NCI-H748 (cell line): ENCODE results near the gene HECW1.
"Not testable (repeated sequence)": the region's sequence is repeated elsewhere in the genome, so short reads cannot be mapped to it uniquely, and the experiment has no call there.

Source experiments
- DNase-seq: peaks from one replicate; lab custom pipeline; 2025; ENCODE audit not compliant: unreplicated experiment; lab: John Stamatoyannopoulos, UW

Gene HECW1

DNA sequence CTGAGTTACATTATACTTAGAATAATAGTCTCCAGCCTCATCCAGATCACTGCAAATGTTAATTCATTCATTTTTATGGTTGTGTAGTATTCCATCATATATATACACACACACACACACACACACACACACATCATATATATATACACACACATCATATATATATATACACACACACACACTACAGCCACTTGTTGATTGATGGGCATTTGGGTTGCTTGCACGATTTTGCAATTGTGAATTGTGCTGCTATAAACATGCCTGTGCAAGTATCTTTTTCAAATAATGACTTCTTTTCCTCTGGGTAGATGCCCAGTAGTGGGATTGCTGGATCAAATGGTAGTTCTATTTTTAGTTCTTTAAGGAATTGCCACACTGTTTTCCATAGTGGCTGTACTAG lies 233.2 kb downstream of the HECW1 start:
- DNase-seq = not testable (repeated sequence)

DNA sequence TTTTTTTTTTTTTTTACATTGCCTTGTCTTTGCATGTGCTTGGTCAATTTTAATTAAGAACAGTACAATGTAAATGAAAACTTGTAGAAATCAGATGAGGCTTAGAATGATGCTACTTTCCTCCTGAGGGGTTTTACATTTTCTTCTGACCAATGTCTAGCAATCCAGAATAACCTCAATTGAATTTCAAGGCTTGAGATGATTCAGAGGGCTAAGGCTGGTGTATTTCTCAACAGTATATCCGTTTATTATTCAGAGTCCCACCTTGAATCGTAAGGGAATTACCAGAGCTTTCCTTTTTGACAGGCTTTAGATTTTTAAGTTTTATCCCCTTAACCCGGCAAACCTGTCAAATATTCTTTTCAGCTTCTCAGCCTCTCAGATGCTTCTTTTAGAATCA lies 239.2 kb downstream of the HECW1 start:
- DNase-seq = no peak

DNA sequence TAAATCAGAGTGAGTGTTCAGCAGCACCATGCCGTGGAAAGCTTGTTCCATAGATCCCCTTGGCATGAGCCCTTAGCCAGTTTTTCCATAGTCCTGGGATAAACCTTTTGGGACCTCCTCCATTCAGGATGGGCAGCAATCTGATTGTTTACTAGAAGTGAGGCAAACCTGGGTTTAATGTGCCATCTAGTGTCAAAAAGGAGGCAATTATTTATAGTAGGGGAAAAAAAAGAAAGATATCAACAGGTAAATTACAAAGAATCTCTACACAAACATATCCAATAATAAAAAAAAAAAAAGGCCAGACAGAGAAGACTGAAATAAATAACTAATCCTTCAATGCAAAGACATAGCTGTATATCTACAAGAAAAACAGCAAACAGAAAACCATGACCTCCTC lies 241.5 kb downstream of the HECW1 start:
- DNase-seq = no peak

DNA sequence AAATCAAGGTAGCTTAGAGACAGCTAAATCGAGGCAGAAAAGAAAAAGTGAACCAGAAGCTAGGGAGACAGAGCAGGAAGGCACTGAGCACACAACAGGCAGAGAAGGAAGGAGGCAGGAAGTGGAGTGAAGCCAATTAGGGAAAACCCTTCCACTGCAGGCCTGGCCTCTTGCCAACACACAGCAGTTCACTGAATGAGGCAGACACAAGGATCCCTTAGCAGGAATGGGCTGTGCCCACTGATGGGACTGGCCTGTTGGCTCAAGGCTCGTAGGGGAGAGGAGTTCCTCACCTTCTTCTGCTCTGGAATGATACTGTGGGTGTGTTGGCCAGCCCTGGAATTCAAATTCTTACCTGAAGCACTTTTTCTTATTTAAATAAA lies 250.2 kb downstream of the HECW1 start:
- DNase-seq = peak; percentile 83

DNA sequence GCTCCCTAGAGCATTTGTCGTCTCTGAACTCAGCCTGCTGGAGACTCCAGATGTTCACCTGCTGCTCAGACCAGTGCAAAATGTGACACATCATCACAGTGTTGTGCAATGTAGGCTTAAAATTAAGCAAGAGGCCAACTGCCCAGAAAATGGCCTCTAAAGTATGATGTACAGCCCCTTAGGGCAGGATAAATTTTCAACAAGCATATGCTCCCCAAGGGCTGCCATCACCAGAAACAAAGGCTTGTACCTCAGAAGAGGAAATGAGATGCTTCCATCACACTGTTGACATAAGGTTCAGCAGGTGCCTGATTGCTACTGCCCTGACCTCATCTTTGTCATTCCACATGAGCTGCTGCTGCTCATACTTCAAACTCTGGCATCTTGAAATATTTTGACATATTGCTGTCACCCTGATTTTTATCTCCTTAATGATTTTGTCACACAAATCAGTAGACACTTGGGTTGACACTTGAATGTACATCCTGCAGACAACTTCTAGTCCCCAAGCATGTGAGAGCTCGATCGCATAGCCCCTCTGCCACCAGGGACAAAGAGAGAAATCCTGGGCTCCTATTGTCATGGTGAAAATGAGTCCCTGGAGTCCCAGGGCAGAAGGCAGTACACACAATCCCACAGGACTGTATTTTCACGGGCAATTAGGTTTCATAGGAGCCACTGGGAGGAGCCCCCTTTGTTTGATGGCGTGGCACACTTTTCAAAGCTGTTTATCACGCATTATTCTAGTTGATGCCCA lies 250.8 kb downstream of the HECW1 start:
- DNase-seq = peak; percentile 72

DNA sequence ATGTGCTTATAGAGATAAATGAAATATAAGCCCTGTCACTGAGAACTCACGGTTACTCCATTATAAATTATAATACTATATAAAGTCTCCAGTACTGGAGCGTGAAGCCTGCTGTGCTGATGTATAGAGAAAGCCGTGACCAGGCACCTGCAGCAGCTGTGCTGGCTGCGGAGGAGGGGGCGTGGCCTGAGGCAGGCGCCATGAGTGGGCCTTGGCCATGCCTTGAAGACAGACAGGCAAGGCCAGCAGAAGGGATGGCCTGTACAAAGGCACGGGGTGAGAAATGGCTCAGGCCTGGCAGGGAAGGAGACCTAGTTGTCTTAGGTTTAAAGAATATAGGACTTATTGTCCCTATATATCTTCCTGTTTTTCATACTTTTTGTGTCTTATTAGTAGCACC lies 251.9 kb downstream of the HECW1 start:
- peak; percentile 20 for DNase-seq

DNA sequence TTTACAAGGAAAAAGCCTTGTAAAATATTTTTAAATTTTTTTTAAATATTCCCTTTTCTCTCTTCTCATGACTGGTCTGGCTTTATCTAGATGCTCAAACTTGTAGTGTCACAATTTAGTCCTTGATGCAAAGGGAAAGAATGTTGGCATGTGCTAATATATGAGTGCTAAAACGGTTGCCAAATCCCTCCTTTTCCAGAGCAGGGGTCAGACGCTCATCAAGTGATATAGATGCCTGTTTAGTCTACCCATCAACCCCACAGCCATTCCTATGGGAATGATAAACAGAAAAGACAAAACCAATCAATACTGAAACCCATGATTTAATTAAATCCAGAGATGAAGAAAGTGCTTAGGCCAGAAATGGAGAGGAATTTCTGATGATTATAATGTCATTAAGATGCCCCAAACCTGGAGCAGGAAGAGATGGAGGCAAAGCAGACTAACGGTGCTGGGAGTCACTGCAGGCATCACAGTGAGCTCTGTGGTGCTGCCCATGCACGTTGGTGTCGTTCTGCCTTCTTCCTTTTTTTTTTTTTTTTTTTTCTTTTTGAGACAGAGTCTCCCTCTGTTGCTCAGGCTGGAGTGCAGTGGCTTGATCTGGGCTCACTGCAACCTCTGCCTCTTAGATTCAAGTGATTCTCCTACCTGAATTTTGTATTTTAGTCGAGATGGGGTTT lies 260.4 kb downstream of the HECW1 start:
- no peak for DNase-seq

DNA sequence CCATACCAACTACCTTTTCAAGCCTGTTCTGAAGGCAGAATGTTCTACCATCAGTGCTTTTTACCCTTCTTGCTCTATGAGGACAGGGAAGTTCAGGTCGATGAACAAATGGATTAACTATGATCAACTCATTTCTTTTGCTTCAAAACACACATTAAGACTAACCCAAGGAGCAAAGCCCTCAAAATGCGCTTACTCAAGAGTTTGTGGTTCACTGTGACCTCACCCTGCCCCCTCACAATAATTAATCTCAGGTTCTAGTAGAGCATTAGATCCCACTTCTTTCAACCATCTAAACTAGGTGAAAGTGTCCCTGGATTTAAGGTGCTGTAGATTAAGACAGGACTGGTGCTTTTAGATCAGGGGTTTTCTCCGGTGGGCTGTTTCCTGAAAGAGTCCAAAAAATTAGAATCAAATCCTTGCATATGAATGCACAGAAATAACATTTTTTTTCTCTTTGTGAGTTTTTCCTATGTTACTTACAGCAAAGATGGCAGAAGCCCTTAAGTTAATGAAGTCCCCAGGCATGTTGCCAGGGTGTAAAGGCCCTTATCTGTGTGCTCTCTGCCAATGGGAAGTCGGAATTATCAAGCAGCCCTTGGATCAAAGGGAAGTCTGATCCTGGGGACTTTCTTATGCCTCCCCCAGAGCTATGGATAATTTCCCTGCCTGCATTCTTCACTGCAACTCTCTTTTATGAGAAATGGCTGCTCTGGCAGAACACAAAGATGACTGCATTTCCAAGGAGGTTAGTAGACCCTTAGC lies 264.9 kb downstream of the HECW1 start:
- DNase-seq = no peak

DNA sequence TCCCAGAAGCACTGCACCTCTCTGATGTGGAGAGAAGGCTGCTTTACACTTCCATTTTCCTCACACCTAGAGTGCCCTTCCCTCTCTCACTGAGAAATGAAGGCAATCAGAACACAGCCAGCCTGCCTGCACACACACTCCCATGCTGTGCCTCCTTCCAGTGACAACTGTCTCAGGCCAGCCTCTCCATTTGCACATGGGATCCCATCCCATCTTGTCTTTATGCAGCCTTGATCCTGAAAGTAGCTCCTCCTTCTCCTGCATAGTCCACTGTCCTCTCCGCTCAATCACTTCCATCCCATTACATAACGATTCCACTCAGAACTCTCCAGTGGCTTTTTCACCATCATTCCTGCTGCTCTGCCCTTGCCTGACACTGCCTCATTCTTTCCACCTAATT lies 266.8 kb downstream of the HECW1 start:
- DNase-seq = no peak

DNA sequence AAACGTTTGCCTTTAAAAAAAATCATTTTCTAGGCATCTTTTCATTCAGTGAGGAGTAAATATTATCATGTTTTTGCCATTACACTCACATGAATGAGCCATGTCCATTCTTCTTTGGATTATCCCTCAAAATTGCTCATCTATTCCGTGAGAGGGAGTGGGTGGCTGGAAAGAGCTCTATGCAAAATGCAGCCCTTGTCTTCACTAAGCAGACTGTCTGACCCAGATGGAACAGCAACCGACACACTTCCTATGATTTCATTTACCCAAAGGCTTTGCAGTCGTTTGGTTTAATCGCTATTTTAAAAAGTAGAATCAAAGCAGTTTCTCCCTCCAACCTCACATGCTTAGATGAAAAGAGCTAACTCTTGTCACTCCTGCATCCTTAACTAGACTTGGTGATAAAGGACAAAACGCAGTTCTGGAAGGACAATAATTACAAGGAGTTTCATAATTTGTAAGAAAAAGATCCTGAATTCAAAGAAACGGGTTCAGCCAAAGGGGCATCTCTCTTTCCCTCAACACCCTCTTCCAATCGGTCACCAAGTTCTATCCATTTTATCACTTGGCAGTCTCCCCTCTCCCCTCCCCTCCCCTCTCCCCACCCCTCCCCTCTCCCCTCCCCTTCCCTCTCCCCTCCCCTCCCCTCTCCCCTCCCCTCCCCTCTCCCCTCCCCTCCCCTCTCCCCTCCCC lies 272.3 kb downstream of the HECW1 start:
- DNase-seq = no peak

DNA sequence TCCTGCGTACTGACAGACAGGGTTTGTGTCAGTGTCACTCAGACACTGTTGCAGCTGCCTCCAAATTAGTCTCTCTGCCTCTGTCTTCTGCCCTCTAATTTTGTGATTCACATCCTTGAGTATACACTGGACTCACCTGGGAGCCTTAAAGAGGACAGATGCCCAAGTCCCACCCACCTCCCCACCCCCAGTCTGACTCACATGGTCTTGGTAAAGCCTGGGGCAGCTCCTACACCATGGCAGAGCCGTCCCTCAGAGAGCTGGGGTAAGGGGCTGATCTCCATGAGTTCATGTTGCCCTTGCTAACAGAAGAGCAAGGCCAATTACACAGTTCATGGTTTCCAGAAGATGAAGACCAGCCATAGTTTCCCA lies 272.8 kb downstream of the HECW1 start:
- no peak for DNase-seq

DNA sequence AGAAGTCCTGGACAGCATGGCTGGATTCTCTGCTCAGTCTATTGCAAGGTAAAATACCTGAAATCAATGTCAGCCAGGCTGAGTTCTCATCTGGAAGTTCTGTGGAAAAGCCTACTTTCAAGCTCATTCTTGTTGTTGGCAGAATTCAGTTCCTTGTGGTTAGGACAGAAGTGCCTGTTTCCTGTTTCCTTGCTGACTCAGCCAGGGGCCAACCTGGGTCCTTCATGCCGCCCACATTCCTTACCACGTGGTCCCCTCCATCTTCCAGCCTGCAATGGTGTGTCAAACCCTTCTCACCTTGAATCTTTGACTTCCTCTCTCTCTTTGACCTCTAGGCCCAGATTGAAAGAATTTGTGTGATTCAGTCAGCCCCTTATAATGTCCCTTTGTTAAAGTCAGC lies 273.4 kb downstream of the HECW1 start:
- DNase-seq = no peak

DNA sequence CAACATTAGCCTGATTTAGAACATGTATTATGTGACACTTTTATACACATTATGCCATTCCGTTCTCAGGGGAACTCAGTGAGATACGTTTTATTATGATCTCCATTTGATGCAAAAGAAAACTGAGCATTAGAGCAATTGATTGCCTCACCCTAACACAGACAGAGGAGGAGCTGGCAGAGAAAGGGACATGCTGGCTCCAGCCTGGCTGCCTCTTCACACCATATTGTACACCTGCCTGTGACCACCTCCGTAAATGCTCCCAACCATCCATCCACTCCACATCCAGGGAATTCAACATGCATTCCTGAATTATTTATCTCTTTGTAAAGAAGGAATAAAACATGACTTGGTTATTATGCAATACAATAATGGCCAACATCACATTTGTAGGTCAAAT lies 275.5 kb downstream of the HECW1 start:
- no peak for DNase-seq

DNA sequence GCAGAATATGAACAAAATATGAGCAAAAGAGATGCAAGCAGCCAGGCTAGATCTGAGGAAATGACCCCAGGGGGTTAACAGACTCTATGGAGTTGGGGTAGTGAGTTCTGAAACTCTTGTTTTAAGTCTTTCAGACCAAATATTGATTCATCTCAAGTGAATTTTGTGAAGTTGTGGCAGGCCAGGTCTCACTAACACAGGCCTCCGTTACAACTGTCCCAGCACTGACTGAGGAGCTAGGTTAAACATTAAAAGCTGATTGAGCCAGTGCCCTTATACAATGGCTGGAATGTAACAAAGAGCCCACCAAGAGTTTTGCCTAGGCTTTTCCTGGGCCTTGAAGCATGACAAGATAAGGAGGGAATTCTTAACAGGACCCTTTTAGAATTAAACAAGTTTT lies 278.1 kb downstream of the HECW1 start:
- no peak for DNase-seq

DNA sequence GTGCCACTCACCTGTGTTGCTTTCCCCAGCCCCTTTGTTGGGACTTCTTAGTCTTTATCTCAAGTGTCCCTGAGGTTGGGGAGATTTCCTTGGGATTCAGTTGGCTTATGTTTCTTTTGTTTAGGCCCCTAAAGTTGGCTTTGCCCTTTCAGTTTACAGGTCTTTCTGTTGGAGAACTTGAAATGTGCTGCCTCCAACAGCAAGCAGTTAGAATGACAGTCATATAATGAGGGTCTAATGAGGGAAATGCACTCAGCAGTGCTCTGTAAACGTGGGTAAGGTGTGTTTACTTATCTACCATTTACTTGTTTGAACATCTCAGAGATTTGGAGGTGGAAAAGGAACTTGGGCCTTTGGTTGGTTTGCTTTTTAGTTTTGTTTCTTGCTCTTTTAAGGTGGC lies 279.1 kb downstream of the HECW1 start:
- DNase-seq = no peak

DNA sequence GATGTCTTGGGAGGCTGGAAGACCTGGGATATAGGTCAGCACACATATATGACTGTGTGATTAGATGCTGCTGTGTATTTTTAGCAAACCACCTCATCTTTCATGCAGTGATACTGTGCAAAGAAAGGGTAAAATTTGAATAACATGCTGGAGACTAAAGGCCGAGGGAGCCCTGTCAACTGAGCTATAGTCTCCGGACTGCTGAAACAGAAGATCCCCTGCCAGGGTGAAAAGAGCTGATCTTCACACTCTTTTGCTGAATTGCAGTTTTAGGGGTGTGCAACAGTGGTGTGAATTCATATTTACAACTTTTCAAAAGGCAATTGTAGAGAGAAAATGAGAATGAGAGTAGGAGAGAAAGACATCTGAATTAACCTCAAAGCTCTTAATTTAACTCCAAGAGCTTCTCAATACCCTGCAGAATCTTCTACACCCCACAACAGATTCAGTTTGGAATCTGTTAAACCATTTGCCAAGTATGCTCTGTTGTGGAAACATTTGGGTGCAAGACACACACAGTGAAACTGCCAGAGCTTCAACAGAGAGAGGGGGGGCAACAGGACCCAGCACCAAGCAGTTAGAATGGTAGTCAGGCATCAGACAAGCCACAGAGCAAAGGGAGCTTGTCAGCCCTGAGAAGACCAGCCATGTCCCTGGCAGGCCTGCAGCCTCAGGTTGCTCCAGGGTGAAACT lies 280.3 kb downstream of the HECW1 start:
- no peak for DNase-seq

DNA sequence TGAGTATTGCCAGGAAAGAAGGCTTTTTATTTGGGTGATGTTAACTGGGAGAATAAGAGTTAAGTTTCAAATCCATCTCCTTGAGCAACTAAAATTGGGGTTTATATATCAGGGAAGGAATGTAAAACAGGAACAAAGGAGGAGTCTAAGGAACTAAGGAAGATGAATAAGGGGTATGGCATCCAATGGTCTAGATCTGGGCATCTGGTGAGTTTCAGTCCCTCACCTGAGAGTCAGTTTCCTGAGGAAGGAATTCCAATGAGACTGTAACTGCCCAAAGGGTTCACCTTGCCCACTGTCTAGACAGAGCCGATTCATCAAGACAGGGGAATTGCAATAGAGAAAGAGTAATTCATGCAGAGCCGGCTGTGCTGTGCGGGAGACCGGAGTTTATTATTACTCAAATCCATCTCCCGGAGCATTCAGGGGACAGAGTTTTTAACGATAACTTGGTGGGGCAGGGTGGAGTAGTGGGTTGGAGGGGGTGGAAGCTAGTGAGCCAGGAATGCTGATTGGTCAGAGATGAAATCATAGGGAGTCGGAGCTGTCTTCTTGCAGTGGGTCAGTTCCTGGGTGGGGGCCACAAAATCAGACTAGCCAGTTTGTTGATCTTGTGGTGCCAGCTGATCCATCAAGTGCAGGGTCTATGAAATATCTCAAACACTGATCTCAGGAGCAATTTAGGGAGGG lies 282.1 kb downstream of the HECW1 start:
- DNase-seq = no peak

DNA sequence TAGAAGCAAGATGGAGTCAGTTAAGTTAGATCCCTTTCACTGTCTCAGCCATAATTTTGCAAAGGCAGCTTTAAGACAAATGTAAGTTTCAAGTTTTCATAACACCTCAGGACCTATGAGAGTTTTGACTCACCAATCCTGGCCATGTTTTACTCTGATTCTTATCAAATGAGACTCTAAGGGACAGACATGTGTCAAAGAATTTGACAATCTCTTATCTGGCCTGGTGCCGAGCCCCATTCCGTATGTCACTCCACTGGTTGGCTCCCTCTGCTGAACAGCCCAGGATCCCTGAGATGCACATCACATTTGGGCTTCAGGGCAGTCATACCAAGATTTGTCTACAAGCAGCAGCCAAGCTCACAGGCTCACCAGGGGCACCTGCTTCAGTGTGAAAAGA lies 282.9 kb downstream of the HECW1 start:
- no peak for DNase-seq

DNA sequence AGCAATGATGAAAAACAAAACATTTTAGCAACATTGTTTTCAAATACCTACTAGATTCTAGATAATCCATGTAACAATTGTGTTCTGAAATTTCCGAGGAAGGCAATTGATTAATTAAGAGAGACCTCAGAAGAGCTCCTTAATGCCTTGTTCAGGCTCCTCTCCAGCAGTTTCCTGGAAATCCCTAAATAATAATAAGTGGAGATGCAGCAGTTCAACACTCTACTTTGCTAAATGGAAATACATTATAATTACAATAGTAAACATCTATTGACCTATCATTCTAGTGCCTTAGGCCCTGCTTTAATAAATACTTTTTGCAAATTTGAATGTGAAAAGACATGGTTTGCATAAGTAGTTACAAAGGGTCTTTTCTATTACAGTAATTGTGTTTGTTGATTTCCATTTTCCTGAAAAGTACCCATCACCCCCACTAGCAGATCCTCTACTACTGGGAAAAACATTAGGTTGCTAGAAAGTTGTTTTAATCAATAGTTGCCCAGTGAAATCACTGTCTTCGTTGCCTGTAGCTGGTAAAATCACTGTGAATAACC lies 283.8 kb downstream of the HECW1 start:
- no peak for DNase-seq

DNA sequence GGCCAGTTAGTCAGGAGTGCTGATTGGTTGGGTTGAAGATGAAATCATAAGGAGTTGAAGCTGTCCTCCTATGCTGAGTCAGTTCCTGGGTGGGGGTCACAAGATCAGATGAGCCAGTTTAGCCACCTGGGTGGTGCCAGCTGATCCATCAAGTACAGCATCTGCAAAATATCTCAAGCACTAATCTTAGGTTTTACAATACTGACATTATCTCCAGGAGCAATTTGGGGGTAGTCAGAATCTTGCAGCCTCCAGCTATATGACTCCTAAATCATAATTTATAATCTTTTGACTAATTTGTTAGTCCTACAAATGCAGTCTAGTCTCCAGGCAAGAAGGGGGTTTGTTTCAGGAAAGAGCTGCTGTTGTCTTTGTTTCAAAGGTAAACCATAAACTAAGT lies 286.4 kb downstream of the HECW1 start:
- no peak for DNase-seq
